Measurements from ENCODE around the gene CERCAM.

GRCh38 chr9:128419061-128419925, 1.4 kb upstream of the CERCAM start:
- TF ChIP-seq CTCF (IDR thresholded peaks at IDR 0.05; ENCODE audit: low read length) (no peak), EZH2 (optimal IDR thresholded peaks at IDR 0.05; ENCODE audit: low read depth, low read length) (no peak), EZH2phosphoT487 (IDR thresholded peaks at IDR 0.05; ENCODE audit: low read length) (no peak)

All from MM.1S (cell line).